ENCODE results near the gene CCT8L2. TPM values are rescaled to one million over a fixed set of nuclear protein-coding genes. Genes with fewer than 3 reads are reported as not detected.
"Not testable (repeated sequence)": the region's sequence is repeated elsewhere in the genome, so short reads cannot be mapped to it uniquely, and the experiment has no call there.

CCT8L2 gene
- total RNA-seq, 1 experiment from 2014 or later = not detected

DNA sequence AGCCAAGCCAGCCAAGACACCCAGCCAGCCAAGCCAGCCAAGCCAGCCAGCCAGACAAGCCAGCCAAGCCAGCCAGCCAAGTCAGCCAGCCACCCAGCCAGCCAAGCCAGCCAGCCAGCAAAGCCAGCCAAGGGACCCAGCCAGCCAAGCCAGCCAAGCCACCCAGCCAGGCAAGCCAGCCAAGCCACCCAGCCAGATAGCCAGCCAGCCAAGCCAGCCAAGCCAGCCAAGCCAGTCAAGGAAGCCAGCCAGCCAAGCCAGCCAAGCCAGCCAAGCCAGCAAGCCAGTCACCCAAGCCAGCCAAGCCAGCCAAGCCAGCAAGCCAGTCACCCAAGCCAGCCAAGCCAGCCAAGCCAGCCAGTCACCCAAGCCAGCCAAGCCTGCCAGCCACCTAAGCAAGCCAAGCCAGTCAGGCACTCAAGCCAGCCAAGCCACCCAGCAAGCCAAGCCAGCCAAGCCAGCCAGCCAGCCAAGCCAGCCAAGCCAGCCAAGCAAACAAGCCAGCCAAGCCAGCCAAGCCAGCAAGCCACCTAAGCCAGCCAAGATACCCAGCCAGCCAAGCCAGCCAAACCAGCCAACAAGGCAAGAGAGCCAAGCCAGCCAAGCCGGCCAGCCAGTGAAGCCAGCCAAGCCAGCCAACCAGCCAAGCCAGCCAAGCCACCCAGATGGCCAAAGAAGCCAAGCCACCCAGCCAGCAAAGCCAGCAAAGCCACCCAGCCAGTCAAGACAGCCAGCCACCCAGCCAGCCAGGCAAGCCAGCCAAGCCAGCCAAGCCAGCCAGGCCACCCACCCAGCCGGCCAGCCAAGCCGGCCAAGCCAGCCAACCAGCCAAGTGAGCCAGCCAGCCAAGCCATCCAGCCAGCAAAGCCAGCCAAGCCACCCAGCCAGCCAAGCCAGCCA lies 33.3 kb downstream of the CCT8L2 start:
- no peak overlapping the region for H3K9ac ChIP-seq (ENCODE audit: low read length)
- no peak overlapping the region for H3K27ac ChIP-seq (ENCODE audit: low read length)
- H3K36me3 ChIP-seq (ENCODE audit: low read depth, low read length) = no peaks in the 10 kb centered on the region
- no peak overlapping the region for H2AFZ ChIP-seq (ENCODE audit: low read length)
- H3K4me2 ChIP-seq (ENCODE audit: low read length) = no peak overlapping the region
- DNase-seq (no peak), ATAC-seq (no peak)
- H3K4me3 ChIP-seq (ENCODE audit: low read length) = no peak overlapping the region
- H3K9me3 ChIP-seq (ENCODE audit: low read length) = no peaks in the 10 kb centered on the region
- H4K20me1 ChIP-seq (ENCODE audit: low read length) = no peaks in the 10 kb centered on the region
- intact Hi-C loops (cut with micrococcal nuclease) = no loop called here
- no peaks in the 10 kb centered on the region for H3K9me2 ChIP-seq (replicated peaks; ENCODE audit: low read length)
- H3F3A ChIP-seq (ENCODE audit: low read length, unreplicated experiment) = no peaks in the 10 kb centered on the region
- POLR2A ChIA-PET (ENCODE audit: unreplicated experiment) = no interaction called here
- no peaks in the 10 kb centered on the region for H3K27me3 ChIP-seq (ENCODE audit: low read length)
- H3K4me1 ChIP-seq (ENCODE audit: insufficient read depth, low read length) = no peaks in the 10 kb centered on the region
- H3K79me2 ChIP-seq (ENCODE audit: low read length) = no peaks in the 10 kb centered on the region
- BruUV-seq (replicated peaks) = no TSS peak
- TF ChIP-seq, protein P1, sequence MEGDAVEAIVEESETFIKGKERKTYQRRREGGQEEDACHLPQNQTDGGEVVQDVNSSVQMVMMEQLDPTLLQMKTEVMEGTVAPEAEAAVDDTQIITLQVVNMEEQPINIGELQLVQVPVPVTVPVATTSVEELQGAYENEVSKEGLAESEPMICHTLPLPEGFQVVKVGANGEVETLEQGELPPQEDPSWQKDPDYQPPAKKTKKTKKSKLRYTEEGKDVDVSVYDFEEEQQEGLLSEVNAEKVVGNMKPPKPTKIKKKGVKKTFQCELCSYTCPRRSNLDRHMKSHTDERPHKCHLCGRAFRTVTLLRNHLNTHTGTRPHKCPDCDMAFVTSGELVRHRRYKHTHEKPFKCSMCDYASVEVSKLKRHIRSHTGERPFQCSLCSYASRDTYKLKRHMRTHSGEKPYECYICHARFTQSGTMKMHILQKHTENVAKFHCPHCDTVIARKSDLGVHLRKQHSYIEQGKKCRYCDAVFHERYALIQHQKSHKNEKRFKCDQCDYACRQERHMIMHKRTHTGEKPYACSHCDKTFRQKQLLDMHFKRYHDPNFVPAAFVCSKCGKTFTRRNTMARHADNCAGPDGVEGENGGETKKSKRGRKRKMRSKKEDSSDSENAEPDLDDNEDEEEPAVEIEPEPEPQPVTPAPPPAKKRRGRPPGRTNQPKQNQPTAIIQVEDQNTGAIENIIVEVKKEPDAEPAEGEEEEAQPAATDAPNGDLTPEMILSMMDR (conservative IDR thresholded peaks at IDR 0.05; ENCODE audit: low read depth, low read length) = no peak
- TF ChIP-seq EZH2 (IDR thresholded peaks at IDR 0.05; ENCODE audit: low read length, unreplicated experiment) (no peak), EZH2phosphoT487 (IDR thresholded peaks at IDR 0.05; ENCODE audit: borderline replicate concordance, low read length) (no peak)
- CTCF ChIA-PET = no interaction called here

DNA sequence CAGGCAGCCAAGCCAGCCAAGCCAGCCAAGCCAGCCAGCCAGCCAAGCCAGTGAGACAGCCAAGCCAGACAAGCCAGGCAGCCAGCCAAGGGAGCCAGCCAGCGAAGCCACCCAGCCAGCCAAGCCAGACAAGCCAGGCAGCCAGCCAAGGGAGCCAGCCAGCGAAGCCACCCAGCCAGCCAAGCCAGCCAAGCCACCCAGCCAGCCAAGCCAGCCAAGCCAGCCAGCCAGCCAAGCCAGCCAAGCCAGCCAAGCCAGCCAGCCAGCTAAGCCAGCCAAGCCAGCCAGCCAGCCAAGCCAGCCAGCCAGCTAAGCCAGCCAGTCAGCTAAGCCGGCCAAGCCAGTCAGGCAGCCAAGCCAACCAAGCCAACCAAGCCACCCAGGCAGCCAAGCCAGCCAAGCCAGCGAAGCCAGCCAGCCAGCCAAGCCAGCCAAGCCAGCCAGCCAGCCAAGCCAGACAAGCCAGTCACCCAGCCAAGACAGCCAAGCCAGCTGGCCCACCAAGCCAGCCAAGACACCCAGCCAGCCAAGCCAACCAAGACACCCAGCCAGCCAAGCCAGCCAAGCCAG lies 34.1 kb downstream of the CCT8L2 start:
- H3K27ac ChIP-seq (ENCODE audit: low read length) = not testable (repeated sequence)

DNA sequence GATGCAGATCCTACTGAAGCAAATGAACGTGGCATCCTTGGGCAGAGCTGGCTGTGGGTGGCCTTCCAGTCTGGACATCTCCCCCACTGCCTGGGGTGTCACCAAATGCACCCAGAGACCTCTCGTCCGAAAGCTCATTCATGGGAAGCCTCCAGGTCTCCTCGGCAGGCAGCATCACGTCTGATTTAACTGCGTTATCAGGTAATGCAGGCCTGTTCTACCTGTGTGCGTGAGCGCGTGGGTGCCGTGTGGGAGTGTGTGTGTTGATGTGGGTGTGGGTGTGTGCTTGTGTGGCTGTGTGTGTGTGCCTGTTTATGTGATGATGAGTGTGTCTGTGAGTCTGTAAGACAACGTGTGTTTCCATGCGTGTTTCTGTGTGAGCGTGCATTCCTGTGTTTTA lies 35.1 kb downstream of the CCT8L2 start:
- H3K4me1 ChIP-seq (ENCODE audit: insufficient read depth, low read length); H3K4me2 ChIP-seq (ENCODE audit: low read length); DNase-seq; H3F3A ChIP-seq (ENCODE audit: low read length, unreplicated experiment); POLR2A ChIA-PET (ENCODE audit: unreplicated experiment); H4K20me1 ChIP-seq (ENCODE audit: low read length); CTCF ChIA-PET; H3K9ac ChIP-seq (ENCODE audit: low read length); intact Hi-C loops (cut with micrococcal nuclease); H3K9me2 ChIP-seq (replicated peaks; ENCODE audit: low read length); H3K79me2 ChIP-seq (ENCODE audit: low read length); H3K9me3 ChIP-seq (ENCODE audit: low read length); H3K27ac ChIP-seq (ENCODE audit: low read length); BruUV-seq (replicated peaks); H3K4me3 ChIP-seq (ENCODE audit: low read length); H3K36me3 ChIP-seq (ENCODE audit: low read depth, low read length); ATAC-seq; H3K27me3 ChIP-seq (ENCODE audit: low read length); H2AFZ ChIP-seq (ENCODE audit: low read length): not testable (repeated sequence)

More for the DNA sequence above, 34.1 kb downstream of the CCT8L2 start:
- H3K4me3 ChIP-seq (ENCODE audit: low read length); H3K9ac ChIP-seq (ENCODE audit: low read length); H3K27me3 ChIP-seq (ENCODE audit: low read length); intact Hi-C loops (cut with micrococcal nuclease); H3K79me2 ChIP-seq (ENCODE audit: low read length); H3K9me3 ChIP-seq (ENCODE audit: low read length); CTCF ChIA-PET; H3K4me2 ChIP-seq (ENCODE audit: low read length); H3F3A ChIP-seq (ENCODE audit: low read length, unreplicated experiment); H2AFZ ChIP-seq (ENCODE audit: low read length); BruUV-seq (replicated peaks); H3K36me3 ChIP-seq (ENCODE audit: low read depth, low read length); DNase-seq; ATAC-seq; H4K20me1 ChIP-seq (ENCODE audit: low read length); POLR2A ChIA-PET (ENCODE audit: unreplicated experiment); H3K9me2 ChIP-seq (replicated peaks; ENCODE audit: low read length); H3K4me1 ChIP-seq (ENCODE audit: insufficient read depth, low read length): not testable (repeated sequence)

DNA sequence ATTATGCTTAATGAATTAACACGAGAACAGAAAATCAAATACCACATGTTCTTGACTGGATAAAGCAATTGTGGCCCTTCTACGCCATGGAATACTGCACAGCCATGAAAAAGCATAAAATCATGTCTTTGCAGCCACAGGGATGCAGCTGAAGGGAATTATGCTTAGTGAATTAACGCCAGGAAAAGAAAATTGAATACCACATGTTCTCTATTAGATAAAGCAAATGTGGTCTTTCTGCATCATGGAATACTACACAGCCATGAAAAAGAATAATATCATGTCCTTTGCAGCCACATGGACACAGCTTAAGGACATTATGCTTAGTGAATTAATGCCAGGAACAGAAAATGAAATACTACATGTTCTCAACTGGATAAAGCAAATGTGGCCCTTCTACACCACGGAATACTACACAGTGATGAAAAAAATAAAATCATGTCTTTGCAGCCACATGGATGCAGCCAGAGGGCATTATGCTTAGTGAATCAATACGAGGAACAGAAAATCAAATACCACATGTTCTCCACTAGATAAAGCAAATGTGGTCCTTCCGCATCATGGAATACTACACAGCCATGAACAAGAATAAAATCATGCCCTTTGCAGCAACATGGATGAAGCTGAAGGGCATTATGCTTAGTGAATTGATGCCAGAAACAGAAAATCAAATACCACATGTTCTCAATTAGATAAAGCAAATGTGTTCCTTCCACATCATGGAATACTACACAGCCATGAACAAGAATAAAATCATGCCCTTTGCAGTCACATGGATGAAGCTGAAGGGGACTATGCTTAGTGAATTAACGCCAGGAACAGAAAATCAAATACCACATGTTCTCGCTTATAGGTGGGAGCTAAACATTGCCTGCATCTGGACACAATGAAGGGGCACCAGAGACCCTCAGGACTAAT lies 37.3 kb downstream of the CCT8L2 start:
- ATAC-seq; intact Hi-C loops (cut with micrococcal nuclease); H3K9me2 ChIP-seq (replicated peaks; ENCODE audit: low read length); H4K20me1 ChIP-seq (ENCODE audit: low read length); H3K4me3 ChIP-seq (ENCODE audit: low read length); H3F3A ChIP-seq (ENCODE audit: low read length, unreplicated experiment); BruUV-seq (replicated peaks); H3K36me3 ChIP-seq (ENCODE audit: low read depth, low read length); H2AFZ ChIP-seq (ENCODE audit: low read length); H3K27me3 ChIP-seq (ENCODE audit: low read length); H3K79me2 ChIP-seq (ENCODE audit: low read length); H3K4me1 ChIP-seq (ENCODE audit: insufficient read depth, low read length); H3K9ac ChIP-seq (ENCODE audit: low read length); POLR2A ChIA-PET (ENCODE audit: unreplicated experiment); H3K4me2 ChIP-seq (ENCODE audit: low read length); H3K27ac ChIP-seq (ENCODE audit: low read length); DNase-seq; H3K9me3 ChIP-seq (ENCODE audit: low read length); CTCF ChIA-PET: not testable (repeated sequence)

DNA sequence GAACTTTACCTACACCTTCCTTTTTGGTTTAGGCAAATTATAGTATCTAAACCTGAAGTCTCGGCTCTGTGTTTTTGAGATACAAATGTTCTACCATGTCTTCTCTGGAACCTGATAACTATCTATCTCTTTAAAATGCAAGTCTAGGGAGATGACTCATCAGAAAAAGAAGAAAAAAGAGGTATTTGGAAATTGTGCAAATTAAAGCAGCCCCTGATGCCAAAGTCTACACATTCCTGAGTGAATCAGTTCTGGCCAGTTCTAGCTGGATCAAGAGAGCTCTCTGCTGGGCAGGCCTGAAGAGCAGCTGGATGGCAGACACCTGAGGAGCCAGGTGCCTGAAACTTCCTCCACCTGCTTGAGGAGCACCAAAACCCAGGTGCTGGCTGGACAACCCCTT lies 49.3 kb downstream of the CCT8L2 start:
- H3K27ac ChIP-seq (ENCODE audit: low read length); H4K20me1 ChIP-seq (ENCODE audit: low read length); ATAC-seq; H2AFZ ChIP-seq (ENCODE audit: low read length); DNase-seq; H3K9ac ChIP-seq (ENCODE audit: low read length); H3K4me3 ChIP-seq (ENCODE audit: low read length); POLR2A ChIA-PET (ENCODE audit: unreplicated experiment); H3K4me1 ChIP-seq (ENCODE audit: insufficient read depth, low read length); H3K79me2 ChIP-seq (ENCODE audit: low read length); H3K4me2 ChIP-seq (ENCODE audit: low read length); H3K9me2 ChIP-seq (replicated peaks; ENCODE audit: low read length); H3K36me3 ChIP-seq (ENCODE audit: low read depth, low read length); BruUV-seq (replicated peaks); H3K9me3 ChIP-seq (ENCODE audit: low read length); CTCF ChIA-PET; H3K27me3 ChIP-seq (ENCODE audit: low read length); intact Hi-C loops (cut with micrococcal nuclease); H3F3A ChIP-seq (ENCODE audit: low read length, unreplicated experiment): not testable (repeated sequence)

Data from PC-3 (cell line).